Cardiac septum (tissue), 1 donor: ENCODE measurements around the gene B3GAT3. TPM values are rescaled to one million over a fixed set of nuclear protein-coding genes. Genes with fewer than 3 reads are reported as not detected.
A peak's percentile ranks its signal among the peaks of the same experiment; 100 is the strongest.

Experiments
- DNase-seq: peaks from one replicate; pipeline ENCODE4 v3.0.0-alpha.2; 2020; ENCODE audit warnings: low spot score
- intact Hi-C: fragments of 100-400 bp; cut with DNase I; formaldehyde crosslinking; loops from one replicate; pipeline ENCODE4 v1.14.0; 2022
- total RNA-seq: library from RNA; stranded (reverse); fragmentation: NEBNext Ultra II Directional; extraction: Animal tissue kit (Norgen Biotek cat#: 25700); gene quantifications from one replicate; pipeline ENCODE4 v1.2.1, GENCODE V29; 2021
- donor health status: DM: no; HTN: no; CAD: no.

The B3GAT3 gene
- total RNA-seq, 1 donor from 2014 or later, result 16.0 TPM

GRCh38 chr11:62607714-62608113 lies 14.1 kb downstream of the B3GAT3 start:
- intact Hi-C loops, result no loop called here
- no peak for DNase-seq

- intact Hi-C loops, result no loop called here
- DNase-seq, result no peak
Observed at GRCh38 chr11:62605902-62606301, 15.9 kb downstream of the B3GAT3 start.

GRCh38 chr11:62605467-62605866 lies 16.3 kb downstream of the B3GAT3 start:
- no peak for DNase-seq
- intact Hi-C loops, result no loop called here

- intact Hi-C loops, result no loop called here
- no peak for DNase-seq
Observed at GRCh38 chr11:62604460-62605120, 17.2 kb downstream of the B3GAT3 start.

- intact Hi-C loops, result no loop called here
- DNase-seq, result no peak
Observed at GRCh38 chr11:62603776-62604299, 17.9 kb downstream of the B3GAT3 start.

- intact Hi-C loops, result no loop called here
- DNase-seq, result no peak
Observed at GRCh38 chr11:62603072-62603408, 18.7 kb downstream of the B3GAT3 start.

- intact Hi-C loops, result no loop called here
- peak; percentile 81 for DNase-seq
Observed at GRCh38 chr11:62602141-62603071, 19.4 kb downstream of the B3GAT3 start.

- peak; percentile 98 for DNase-seq
- intact Hi-C loops, result no loop called here
Observed at GRCh38 chr11:62601372-62602140, 20.2 kb downstream of the B3GAT3 start, which contains the start of gene MTA2. TSS of gene MTA2 (minus strand) at chr11:62601865. CDS start at chr11:62601450, 415 bp downstream.

- intact Hi-C loops, result no loop called here
- peak; percentile 83 for DNase-seq
Observed at GRCh38 chr11:62601122-62601371, 20.7 kb downstream of the B3GAT3 start.

- intact Hi-C loops, result no loop called here
- no peak for DNase-seq
Observed at GRCh38 chr11:62600367-62601121, 21.2 kb downstream of the B3GAT3 start.

GRCh38 chr11:62599901-62600300 lies 21.9 kb downstream of the B3GAT3 start:
- DNase-seq, result no peak
- intact Hi-C loops, result no loop called here

GRCh38 chr11:62599069-62599696 lies 22.6 kb downstream of the B3GAT3 start:
- peak; percentile 94 for DNase-seq
- intact Hi-C loops, result no loop called here

GRCh38 chr11:62595124-62595523 lies 26.7 kb downstream of the B3GAT3 start:
- intact Hi-C loops, result no loop called here
- no peak for DNase-seq

GRCh38 chr11:62593434-62594044 lies 28.2 kb downstream of the B3GAT3 start:
- DNase-seq, result peak; percentile 83
- intact Hi-C loops, result no loop called here

GRCh38 chr11:62592989-62593421 lies 28.8 kb downstream of the B3GAT3 start:
- DNase-seq, result no peak
- intact Hi-C loops, result no loop called here

- intact Hi-C loops, result no loop called here
- no peak for DNase-seq
Observed at GRCh38 chr11:62592146-62592815, 29.5 kb downstream of the B3GAT3 start.

GRCh38 chr11:62591448-62592145 lies 30.2 kb downstream of the B3GAT3 start, which contains the start of gene TUT1:
TSS of gene TUT1 (minus strand) at chr11:62591523. CDS start at chr11:62591485, 38 bp downstream.
- DNase-seq, result peak; percentile 96

More at GRCh38 chr11:62591448-62592145, 30.2 kb downstream of the B3GAT3 start, which contains the start of gene TUT1:
- intact Hi-C loops, result no loop called here
